Stimulated activated CD8-positive, alpha-beta memory T cell treated with anti-CD3 and anti-CD28 coated beads, Interleukin-2, amount 100 ng/mL, for 48 hours (primary cell): ENCODE results near the gene SCGB2B2.
"Not testable (repeated sequence)": the region's sequence is repeated elsewhere in the genome, so short reads cannot be mapped to it uniquely, and the experiment has no call there.

Experiments
- DNase-seq, 2 donors: peaks; one replicate each; pipeline ENCODE4 v3.0.0-alpha.2; 2020; ENCODE audit warnings: low read depth in 2 of 2

Gene SCGB2B2

GRCh38 chr19:34668690-34669089 lies 8.3 kb downstream of the SCGB2B2 start:
- not testable (repeated sequence) for DNase-seq

GRCh38 chr19:34668077-34668689 lies 8.8 kb downstream of the SCGB2B2 start:
- not testable (repeated sequence) for DNase-seq

GRCh38 chr19:34667349-34668076 lies 9.4 kb downstream of the SCGB2B2 start:
- no peak for DNase-seq

- DNase-seq: no peak
Measured at GRCh38 chr19:34666958-34667265, 10.0 kb downstream of the SCGB2B2 start.

GRCh38 chr19:34666200-34666957 lies 10.6 kb downstream of the SCGB2B2 start:
- DNase-seq: no peak

GRCh38 chr19:34665275-34665674 lies 11.7 kb downstream of the SCGB2B2 start:
- DNase-seq: not testable (repeated sequence)

- no peak for DNase-seq
Measured at GRCh38 chr19:34664870-34665269, 12.1 kb downstream of the SCGB2B2 start.

- no peak for DNase-seq
Measured at GRCh38 chr19:34664168-34664567, 12.8 kb downstream of the SCGB2B2 start.

GRCh38 chr19:34662919-34663318 lies 14.0 kb downstream of the SCGB2B2 start:
- no peak for DNase-seq

- no peak for DNase-seq
Measured at GRCh38 chr19:34661357-34661756, 15.6 kb downstream of the SCGB2B2 start.

- DNase-seq: no peak
Measured at GRCh38 chr19:34655651-34656050, 21.3 kb downstream of the SCGB2B2 start.

GRCh38 chr19:34654796-34655195 lies 22.2 kb downstream of the SCGB2B2 start:
- no peak for DNase-seq

- no peak for DNase-seq
Measured at GRCh38 chr19:34651747-34652146, 25.2 kb downstream of the SCGB2B2 start.

- DNase-seq: no peak
Measured at GRCh38 chr19:34649886-34650543, 26.9 kb downstream of the SCGB2B2 start.

- DNase-seq: no peak
Measured at GRCh38 chr19:34645551-34645950, 31.4 kb downstream of the SCGB2B2 start.

GRCh38 chr19:34644991-34645461 lies 31.9 kb downstream of the SCGB2B2 start:
- no peak for DNase-seq

- no peak for DNase-seq
Measured at GRCh38 chr19:34642241-34642640, 34.7 kb downstream of the SCGB2B2 start.

- DNase-seq: peak; percentile 13 to 35
Measured at GRCh38 chr19:34639491-34640085, 37.4 kb downstream of the SCGB2B2 start.

GRCh38 chr19:34633802-34634201 lies 43.2 kb downstream of the SCGB2B2 start:
- no peak for DNase-seq
